HTERT RPE-1 (cell line): ENCODE results near the gene TGFA.

Source experiments
- in situ Hi-C: fragments of 300-500 bp; cut with MboI; formaldehyde crosslinking; loops from 4 replicates; pipeline ENCODE4 v1.14.3; 2020; ENCODE audit warnings: low sequenced_read_pairs

Gene TGFA

DNA sequence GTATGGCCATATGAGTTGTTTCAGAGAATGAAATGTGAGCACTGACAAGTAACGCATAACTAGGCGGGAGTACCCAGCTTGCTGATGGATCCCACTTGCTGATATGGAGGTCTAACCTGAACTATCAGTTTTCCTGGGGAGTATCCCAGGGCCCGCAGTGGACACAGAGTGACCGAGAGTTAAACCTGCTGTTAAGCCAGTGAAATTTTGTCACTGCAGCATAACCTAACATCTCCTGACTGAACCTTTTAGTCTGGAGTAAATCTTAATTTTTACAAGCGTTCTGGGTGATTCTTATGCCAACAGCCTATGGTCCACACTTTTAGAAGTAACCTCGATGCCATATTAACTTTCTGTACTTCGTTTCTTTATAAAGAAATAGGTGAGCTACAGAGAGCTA, 54.4 kb downstream of the TGFA start:
- in situ Hi-C loops: no loop called here

DNA sequence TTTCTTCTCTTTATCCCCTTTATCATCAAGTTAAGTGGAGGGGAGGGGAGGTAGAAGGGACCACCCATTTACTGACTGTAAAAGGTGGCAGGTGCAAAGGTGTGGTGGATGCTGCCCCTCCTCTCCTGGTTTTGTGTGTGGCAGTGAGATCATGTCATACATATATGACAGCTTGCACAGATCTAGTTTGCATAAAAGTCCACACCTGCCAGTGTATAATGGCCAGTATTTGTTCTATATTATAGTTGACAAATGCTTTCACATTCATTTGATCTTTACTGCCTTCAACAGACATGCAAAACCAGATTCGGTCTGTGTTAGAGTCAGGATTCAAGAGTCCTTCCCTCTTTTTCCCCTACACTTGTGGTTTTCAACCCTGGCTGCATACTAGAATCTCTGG, 55.1 kb downstream of the TGFA start:
- in situ Hi-C loops: no loop called here

- in situ Hi-C loops: no loop called here
Observed at GRCh38 chr2:70498054-70498453, 55.6 kb downstream of the TGFA start.

DNA sequence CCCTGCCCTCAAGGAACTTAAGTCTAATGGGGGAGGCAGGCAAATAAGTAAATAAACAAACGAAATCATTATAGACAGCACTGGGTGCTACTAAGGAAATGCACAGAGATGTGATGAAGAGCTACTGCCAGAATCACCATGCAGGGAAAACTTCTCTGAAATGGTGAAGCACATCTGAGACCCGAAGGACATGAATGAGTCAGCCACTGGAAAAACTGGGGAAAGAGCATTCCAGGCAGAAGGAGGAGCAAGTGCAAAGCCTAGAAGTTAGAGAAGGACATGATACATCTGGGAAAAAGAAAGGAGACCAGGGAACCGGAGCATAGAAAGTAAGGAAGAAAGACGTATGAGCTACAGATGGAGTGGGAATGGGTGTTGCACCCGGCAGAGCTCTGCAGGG, 56.8 kb downstream of the TGFA start:
- in situ Hi-C loops: no loop called here

DNA sequence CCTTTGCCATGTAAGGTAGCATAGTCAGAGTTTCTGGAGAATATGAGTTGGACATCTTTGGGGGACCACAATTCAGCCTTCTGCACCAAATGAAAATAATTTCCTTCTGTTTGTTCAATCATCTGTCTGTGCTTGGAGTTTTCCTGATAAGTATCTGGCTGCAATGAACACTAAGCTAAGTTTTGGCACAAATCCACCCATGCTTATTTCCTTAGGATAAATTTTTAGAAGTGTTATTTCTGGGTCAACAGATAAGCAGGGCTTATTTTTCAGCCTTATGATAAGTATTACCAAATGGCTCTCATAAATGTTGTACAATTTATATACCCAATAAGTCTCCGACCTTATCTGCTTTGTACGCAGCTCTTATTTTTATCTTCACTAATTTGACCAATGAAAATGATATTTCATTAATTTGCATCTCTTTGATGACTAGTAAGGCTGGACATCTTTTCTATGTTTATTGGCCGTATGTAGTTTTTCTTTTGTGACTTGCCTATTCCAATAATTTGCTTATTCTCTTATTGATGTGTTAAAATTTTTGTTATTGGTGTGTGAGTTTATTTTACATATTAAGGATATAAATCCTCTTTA, 59.2 kb downstream of the TGFA start:
- in situ Hi-C loops: no loop called here

DNA sequence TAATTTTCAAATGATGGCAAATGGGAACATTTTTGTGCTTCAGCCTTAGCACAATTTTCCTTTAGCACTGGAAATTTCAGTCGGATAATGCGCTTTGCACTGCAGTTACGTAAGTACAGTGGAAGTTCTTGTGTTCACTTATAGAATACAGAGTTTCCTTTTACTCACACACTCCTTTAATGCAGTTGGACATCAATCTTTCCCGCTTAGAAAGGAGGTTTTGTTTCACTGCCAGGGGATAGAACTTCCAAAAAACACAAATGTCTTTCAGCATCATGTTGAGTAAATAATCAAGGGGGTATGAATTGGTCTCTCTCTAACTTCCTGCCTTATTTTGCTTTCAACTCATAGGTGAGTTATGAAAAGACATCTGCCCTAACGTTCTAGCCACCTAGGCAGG, 63.2 kb downstream of the TGFA start:
- in situ Hi-C loops: no loop called here

DNA sequence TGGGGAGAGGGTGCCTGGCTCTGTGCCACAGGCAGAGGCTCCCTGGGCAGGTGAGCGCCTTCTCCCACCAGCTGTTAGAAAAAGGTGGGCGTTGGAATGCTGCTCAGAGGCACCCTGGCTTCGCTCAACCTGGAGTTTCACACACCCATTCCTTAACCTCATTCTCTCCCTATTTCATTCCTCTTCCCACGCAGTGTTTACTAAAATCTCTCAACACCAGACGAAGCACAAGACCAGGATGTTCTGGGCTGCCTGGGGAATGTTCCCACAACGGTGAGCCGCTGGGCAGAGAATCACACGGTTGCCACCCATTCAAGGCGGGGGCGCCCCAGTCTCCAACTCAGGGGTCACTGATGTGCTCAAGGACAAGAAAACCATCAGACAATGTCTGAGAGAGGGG, 64.5 kb downstream of the TGFA start:
- in situ Hi-C loops: no loop called here

GRCh38 chr2:70484086-70484485, 69.5 kb downstream of the TGFA start:
- in situ Hi-C loops: no loop called here

- in situ Hi-C loops: no loop called here
Observed at GRCh38 chr2:70482401-70482800, 71.2 kb downstream of the TGFA start.

- in situ Hi-C loops: no loop called here
Observed at GRCh38 chr2:70480468-70480867, 73.2 kb downstream of the TGFA start.

DNA sequence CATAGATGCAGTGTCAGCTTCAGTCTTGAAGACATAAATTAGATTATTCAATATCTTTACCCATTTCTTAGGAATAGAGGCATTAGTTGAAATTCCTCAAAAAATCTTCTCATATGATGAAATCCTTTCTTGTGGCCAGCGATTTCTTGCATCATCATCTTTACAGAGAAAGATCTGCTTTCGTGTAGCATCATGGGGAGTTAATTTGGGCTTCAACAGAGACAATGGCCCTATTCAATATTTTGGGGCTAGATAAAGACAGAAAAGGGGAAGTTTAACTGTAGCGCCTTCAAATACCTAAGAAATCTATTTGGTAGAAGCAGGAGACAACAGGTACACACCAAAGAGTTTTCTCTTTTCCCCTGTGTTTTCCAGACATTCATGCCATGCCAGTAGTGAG, 73.8 kb downstream of the TGFA start:
- in situ Hi-C loops: no loop called here

DNA sequence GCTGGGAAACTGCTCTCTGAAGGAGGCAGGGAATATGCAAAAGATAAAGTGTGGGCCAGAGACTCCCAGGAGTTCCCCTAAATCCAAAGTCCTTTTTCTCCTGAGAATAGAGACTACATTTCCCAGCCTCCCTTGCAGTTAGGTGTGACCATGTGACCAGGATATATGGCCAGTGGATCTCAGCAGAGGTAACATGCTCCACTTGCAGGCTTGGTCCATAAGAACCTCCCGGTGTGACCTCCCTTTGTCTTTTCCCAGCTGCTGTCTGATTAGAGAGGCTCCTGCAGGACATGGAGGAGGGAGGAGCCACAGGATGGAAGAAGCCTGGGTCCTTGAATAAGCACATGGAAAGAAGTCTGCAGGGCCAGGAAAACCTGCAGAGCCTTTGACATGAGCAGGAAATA, 76.2 kb downstream of the TGFA start:
- in situ Hi-C loops: no loop called here

DNA sequence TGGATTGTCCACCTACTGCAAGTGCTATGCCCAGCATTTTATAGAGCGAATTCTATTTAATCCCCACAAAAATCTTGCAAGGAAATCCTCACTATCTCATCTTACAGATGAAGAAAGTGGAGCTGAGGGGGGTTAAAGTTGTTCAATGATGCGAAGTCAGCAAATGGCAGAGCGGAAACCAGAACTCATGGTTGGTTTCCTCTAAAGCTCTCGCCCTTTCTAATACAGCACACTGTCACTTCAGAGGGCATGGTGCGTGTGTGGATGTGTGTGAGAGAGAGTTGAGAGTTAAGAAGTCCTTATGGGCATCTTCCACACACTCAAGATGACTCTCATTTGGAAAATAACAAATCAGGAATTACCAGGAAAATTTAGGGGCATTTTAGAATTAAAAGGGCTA, 78.4 kb downstream of the TGFA start:
- in situ Hi-C loops: no loop called here

DNA sequence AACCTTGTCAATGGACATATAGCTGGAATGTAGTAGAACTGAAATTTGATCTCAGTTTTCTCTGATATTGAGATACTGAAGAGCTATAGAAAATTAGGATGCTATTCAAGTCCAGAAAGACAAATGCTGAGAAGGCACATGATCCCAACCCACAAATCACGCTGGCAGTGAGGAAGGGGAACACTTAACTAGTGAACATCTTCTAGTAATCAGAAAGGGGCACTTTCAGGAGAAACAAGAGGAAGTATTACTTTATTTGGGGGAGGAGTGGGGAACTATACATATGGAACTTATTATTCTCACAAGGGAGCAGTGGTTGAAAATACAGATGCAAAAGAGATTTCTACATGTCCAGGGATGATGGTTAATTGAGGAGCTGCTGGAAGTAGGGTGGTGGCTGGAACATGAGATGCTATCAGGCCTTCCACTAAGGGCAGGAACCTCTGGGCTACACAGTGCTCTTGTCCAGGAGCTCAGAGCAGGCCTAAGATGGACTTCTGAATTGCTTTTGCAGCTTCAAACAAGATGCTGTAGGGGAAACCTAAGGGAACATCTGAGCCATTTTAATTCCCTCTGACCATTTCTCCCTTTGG, 79.3 kb downstream of the TGFA start:
- in situ Hi-C loops: no loop called here

DNA sequence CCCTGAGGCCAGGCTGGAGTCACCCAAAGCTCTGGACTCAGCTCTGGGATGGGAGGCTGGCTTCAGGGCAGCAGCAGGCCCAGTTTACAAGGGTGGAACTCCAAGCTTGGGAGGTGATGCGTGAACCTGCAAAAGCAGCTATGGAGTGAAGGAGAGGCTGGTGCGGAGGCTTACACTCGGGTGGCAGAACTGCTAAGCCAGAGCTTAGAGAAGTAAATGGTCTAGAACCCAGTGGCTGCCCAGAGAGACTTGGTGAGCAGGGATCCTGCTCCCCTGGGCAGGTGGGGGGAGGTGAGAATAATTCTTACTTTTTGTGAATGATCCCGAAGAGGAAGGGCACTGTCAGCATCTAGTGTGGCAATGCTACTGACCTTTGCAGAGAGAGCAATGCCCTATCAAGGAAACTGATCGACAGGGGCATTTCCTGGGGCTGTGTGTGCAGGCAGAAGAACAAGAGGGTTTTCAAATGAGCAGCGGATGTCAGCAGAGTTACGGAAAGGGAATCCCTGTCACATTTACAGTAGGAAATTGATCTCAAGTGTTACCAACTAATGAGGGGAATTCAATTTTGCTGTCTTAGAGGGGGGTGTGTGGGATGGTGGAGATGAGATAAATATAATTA, 80.4 kb downstream of the TGFA start:
- in situ Hi-C loops: no loop called here

DNA sequence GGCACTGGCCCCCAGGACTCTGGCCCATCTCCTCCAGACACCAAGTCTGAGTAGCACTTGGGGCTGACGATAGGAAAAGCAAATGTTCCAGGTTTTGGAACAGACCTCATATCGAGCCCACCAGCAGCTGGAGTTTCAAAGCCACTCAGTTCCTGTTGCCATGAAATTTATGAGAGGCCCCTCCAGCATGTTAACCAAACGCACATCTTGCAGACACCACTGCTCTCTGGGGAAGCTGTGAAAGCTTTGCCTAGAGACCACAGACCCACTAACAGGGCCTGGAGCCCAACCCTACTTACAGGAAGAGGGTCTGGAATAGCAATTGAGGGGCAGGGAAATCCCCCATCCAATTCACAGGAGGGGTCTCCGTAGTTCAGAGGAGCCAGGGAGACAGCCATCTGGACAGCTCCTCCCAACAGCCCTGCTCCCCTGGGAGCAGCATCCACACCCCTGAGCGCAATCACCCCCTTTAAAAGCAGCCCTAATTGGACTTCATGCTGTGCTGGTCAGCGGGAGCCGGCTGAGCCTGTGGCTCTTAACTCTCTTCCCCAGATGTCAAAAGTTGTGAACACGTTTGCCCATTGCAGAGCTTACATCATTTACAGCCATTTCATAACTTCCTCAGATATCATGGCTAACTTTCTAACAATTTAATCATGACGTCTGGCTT, 81.3 kb downstream of the TGFA start:
- in situ Hi-C loops: no loop called here

DNA sequence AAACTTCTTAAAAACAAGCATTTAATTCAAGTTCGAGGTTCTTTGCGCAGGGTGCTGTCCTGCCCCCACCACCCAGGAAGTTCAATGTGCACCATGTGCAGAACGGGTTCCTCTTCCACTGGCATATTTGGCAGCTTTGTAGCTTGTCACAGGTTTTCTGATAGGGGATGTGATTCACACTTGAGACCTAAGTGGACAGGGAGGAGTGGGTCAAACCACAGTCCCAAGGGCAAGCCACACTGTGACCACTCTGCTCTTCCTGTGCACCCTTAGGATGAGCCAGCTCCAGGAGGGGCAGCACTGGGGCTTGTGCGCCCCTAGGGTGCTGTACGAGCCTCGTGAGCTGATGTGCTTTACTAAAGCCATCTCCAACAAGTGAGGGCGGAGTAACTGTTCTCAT, 82.5 kb downstream of the TGFA start:
- in situ Hi-C loops: no loop called here

DNA sequence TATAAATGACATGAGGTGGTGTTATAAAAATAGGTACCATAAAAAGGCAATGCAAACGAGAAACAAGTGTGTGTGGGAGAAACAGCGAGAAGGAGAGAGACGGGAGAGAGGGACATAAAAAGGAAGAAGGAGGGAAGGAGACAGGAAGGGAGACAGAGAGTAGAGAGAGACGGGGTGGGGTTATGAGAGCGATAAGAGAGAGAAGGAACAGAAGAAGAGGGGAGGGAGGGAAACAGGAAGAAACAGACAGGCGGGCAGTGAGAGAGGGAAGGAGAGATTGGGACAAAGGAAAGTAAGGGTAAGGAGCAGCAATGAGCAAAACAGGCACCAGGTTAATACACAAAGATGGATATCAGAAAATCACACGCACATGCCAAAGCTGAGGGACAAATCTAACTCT, 83.7 kb downstream of the TGFA start:
- in situ Hi-C loops: no loop called here

DNA sequence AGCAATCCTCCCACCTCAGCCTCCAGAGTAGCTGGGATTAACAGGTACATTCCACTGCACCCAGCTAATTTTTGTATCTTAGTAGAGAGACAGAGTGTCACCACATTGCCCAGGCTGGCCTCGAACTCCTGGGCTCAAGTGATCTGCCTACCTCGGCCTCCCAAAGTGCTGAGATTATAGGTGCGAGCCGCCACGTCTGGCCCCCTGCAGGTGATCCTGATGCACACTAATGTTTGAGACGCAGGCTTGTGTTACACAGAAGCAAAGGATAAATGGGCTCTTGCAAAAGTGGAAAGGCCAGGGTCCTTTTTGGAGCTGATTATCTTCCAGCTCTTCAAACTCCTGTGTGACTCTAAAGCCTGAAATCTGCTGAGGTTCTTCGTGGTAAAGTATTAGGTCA, 84.2 kb downstream of the TGFA start:
- in situ Hi-C loops: no loop called here

GRCh38 chr2:70468878-70469277, 84.7 kb downstream of the TGFA start:
- in situ Hi-C loops: no loop called here

GRCh38 chr2:70467831-70468779, 85.5 kb downstream of the TGFA start:
- in situ Hi-C loops: no loop called here
